GM18505 (cell line): ENCODE results near the gene TFDP2.

ENCODE experiments used
- ATAC-seq: cut with Tn5 transposase; IDR thresholded peaks from one replicate; pipeline ENCODE4 v1.9.1; 2021; ENCODE audit not compliant: unreplicated experiment
- POLR2A ChIP-seq: IDR thresholded peaks from 4 replicates; pipeline ENCODE4 v1.6.1; 2011; ENCODE audit warnings: borderline replicate concordance; ENCODE audit not compliant: insufficient read depth, insufficient read length; ENCODE audit errors: extremely low read depth

The TFDP2 gene

DNA sequence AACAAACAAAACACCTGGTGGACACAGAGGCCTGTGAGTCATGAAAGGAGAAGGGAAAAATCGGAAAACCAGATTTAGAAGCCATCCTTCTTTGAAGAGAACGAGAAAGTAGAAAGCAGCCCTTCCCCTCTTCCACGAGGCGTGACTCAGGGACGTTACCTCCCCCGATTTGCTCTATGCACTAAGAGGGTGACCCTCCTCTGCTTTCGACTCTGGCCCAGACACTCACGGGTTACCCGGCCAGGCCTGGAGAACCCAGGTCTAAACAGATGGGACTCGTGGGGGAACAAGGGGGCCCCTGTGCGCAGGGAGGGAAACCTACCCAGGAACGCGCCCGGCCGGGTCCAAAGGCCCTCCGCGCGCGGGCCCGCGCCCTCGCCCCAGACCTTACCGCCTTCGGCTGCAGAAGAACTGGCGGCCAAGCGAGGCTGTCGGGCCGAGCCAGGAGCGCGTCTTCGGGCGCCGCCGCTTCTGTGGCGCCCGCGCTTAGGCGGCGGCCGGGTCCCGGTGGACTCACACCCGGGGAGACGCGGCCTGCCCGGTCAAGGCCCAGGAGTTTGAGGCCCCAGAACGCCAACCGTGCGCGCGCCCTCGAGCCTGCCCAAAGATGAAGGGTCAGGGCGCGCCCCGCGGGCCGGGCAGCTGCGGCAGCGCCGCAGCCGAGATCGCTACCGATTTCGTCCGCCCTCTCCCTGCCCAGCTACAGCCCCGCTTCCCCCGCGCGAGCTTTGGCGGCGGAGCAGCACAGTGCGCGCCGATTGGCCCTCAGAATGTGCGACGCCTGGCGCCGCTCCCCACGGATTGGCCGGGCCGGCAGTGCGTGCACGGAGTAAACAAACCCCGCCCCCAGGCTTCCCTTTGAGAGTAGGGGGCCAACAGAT lies at the start of gene TFDP2:
TFDP2 (minus strand) TSS at position 753 of the 881 bp plus-strand sequence. CDS start 47,795 bp downstream, outside the sequence.
- peak; percentile 62 for TF ChIP-seq POLR2A
- peak; percentile 100 for ATAC-seq

- ATAC-seq: no peak
- no peak for TF ChIP-seq POLR2A
These were observed 39.5 kb upstream of the TFDP2 start for GRCh38 chr3:142188846-142189245.

DNA sequence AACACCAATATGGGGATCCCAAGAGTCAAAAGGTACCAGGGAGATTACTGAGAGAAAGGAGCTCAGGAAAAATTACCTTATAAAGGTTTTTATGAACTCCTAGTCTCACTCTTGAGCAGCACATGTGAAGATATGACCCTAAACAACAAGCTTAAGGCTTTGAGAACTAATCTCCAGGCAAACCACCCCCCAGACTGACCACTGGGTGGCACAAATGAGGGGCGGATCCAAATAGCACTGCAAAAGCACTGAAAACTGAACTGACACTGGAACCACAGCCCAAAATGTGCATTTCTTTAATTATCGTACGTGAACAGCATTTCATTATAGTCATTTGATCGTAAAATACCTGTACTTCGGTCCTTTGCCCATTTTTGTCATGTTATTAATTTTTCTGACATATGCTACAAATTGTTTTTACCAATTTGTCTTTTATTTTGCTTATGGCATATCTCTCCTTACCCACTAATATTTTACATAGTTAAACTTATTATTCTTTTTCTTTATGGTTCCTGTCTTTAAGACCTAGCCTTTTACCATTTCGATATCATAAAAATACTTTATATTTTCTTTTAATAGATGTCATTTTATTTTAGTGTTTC lies 31.5 kb upstream of the TFDP2 start:
- ATAC-seq: no peak
- TF ChIP-seq POLR2A: no peak

GRCh38 chr3:142175478-142175877 lies 26.1 kb upstream of the TFDP2 start:
- TF ChIP-seq POLR2A: no peak
- no peak for ATAC-seq

- ATAC-seq: no peak
- TF ChIP-seq POLR2A: no peak
These were observed 25.2 kb upstream of the TFDP2 start for GRCh38 chr3:142174559-142174958.

DNA sequence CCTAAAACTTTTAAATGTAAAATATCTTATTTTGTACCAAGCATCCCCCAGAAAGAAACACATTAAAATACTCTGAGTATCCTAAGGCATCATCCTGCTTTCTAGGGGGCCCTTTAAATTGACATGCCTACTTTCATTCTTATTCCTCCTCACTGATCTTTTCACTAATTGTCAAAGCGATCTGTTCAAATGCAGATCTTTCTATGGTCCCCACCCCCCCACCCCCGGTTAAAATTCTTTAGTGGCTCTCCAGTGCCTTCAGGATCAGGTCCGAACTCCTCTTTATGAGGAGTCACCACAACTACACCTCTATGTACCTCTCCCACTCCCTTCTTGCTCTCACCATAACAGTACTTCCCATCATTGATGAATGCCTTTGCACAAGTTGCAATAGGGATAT lies 19.2 kb upstream of the TFDP2 start:
- no peak for ATAC-seq
- no peak for TF ChIP-seq POLR2A

- no peak for TF ChIP-seq POLR2A
- ATAC-seq: no peak
These were observed 15.8 kb upstream of the TFDP2 start for GRCh38 chr3:142165194-142165593.

GRCh38 chr3:142159083-142159740 lies 9.9 kb upstream of the TFDP2 start:
- ATAC-seq: no peak
- no peak for TF ChIP-seq POLR2A

DNA sequence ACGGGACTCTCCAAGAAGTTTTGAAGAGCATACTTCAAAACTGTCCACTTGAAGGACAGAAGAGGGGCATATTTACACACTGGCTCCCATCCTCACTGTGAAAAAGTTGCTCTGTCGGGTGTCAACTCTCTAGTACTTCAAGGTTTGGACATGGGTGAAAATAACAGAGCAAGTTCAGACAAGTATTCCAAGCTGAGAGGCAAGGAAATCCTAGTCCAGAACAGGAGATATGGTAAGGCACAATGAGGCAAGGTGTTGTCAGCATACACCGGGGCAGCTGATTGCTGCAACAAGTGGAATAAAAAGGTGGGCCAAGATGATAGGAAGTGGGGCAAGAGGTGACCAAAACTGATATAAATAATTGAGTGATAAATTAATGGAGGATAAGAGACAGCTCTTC lies 4.8 kb upstream of the TFDP2 start:
- ATAC-seq: no peak
- no peak for TF ChIP-seq POLR2A

GRCh38 chr3:142152384-142152783 lies 3.0 kb upstream of the TFDP2 start:
- TF ChIP-seq POLR2A: no peak
- no peak for ATAC-seq

GRCh38 chr3:142151828-142152227 lies 2.5 kb upstream of the TFDP2 start:
- no peak for ATAC-seq
- no peak for TF ChIP-seq POLR2A

DNA sequence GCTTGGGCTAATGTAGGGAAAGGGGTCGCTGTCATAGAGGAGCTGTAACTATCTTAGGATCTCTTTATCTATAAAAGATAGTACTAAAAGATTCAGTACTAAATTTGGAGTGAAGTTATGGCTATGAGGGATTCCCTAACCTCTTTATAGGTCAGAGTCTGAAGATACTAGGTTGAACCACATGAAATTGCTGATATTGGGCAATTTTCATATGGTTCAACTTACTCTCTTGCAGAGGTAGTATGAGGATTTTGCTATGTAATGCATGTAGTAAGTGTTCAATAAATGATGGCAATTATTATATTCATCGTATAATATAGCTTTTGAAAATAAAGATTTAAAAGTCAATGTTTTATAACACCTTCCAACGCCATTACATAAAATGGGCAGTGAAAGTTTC lies 1.9 kb upstream of the TFDP2 start:
- no peak for TF ChIP-seq POLR2A
- no peak for ATAC-seq

GRCh38 chr3:142150271-142150670 lies 927 bp upstream of the TFDP2 start:
- TF ChIP-seq POLR2A: no peak
- ATAC-seq: no peak

DNA sequence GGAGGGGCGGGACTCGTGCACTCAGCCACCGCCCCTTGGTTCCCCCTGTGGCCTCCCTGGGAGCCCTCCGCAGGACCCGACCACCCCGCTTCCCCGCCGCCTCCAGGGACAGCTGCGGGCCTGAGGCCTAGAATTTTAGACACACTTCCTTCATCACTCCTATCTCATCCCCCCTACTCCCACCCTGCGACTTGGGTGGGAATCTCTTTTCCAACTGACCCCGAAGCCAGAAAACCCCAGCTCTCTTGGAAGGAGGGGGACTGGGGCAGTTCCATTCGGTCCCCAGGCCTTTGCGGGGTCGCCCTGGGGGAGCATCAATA lies 289 bp upstream of the TFDP2 start:
- no peak for TF ChIP-seq POLR2A
- ATAC-seq: no peak
